Measurements from ENCODE around the gene RAP1B.

DNA sequence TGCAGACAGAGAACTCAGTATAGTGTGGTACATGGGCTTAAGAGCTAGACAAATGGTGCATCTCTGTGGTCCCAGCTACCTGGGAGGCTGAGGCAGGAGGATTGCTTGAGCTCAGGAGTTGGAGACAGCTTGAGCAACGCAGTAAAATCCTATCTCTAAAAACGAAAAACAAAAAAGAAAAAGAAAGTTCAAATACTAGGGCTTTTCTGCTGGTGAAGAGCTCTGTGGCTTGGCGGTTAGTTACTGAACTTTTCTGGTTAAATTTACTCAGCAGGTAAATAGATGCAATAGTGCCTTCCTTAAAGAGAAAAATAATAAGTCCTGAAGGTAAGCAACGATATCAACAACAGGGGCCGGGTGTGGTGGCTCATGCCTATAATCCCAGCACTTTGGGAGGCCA is 31.4 kb upstream of the RAP1B start:
- TF ChIP-seq EP300 (IDR thresholded peaks at IDR 0.05; ENCODE audit: low read depth) (no peak), POLR2A (IDR thresholded peaks at IDR 0.05) (no peak)
- TF ChIP-seq, protein P1, sequence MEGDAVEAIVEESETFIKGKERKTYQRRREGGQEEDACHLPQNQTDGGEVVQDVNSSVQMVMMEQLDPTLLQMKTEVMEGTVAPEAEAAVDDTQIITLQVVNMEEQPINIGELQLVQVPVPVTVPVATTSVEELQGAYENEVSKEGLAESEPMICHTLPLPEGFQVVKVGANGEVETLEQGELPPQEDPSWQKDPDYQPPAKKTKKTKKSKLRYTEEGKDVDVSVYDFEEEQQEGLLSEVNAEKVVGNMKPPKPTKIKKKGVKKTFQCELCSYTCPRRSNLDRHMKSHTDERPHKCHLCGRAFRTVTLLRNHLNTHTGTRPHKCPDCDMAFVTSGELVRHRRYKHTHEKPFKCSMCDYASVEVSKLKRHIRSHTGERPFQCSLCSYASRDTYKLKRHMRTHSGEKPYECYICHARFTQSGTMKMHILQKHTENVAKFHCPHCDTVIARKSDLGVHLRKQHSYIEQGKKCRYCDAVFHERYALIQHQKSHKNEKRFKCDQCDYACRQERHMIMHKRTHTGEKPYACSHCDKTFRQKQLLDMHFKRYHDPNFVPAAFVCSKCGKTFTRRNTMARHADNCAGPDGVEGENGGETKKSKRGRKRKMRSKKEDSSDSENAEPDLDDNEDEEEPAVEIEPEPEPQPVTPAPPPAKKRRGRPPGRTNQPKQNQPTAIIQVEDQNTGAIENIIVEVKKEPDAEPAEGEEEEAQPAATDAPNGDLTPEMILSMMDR (IDR thresholded peaks at IDR 0.05), result no peak
